HG03457 (cell line): ENCODE measurements around the gene BMP10.

Experiments
- ATAC-seq: cut with Tn5 transposase; IDR thresholded peaks from one replicate; pipeline ENCODE4 v1.9.1; 2021; ENCODE audit warnings: moderate number of reproducible peaks; ENCODE audit not compliant: unreplicated experiment

BMP10 gene

GRCh38 chr2:68824831-68825230 is 46.4 kb downstream of the BMP10 start:
- no peak for ATAC-seq

GRCh38 chr2:68822207-68822872 is 48.9 kb downstream of the BMP10 start:
- no peak for ATAC-seq

- no peak for ATAC-seq
These were observed 51.6 kb downstream of the BMP10 start for GRCh38 chr2:68819556-68819955.

GRCh38 chr2:68817306-68817705 is 53.9 kb downstream of the BMP10 start:
- no peak for ATAC-seq
